ENCODE measurements around the gene MAML2.

The MAML2 gene

DNA sequence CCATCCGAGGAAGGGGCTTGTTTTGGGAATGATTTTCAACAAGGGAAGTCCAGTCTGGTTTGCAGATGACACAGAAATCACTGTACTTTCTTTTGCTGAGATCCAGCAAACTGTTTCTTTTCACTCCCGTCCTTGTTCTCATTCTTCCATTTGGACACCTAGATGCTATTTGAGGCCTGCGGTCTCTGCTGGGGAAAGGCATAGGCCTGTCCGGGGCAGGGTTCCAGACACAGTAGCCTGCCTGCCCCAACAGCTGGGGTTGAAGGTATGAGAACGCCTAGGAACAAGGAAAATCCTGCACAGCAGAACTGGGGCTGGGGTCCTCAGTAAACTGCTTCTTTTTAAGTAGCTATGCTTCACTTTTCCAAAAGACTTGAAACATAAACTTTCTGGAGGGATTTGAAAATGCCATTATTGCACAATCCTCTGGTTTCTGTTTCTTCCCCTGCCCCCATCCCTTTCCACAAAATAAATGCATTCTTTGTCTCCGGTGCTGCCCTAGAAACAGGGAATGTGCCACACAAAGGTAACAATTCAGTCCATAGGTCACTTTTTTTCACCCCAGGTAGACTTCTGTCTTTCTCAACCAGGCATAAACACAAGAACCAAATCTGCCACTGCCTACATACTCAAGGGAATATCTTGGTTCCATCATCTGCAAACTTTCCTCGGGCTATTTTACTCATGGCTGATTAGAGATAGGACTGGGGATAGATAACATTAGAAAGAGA is 244.3 kb downstream of the MAML2 start:
- no peak for DNase-seq (ENCODE audit: low spot score)

DNA sequence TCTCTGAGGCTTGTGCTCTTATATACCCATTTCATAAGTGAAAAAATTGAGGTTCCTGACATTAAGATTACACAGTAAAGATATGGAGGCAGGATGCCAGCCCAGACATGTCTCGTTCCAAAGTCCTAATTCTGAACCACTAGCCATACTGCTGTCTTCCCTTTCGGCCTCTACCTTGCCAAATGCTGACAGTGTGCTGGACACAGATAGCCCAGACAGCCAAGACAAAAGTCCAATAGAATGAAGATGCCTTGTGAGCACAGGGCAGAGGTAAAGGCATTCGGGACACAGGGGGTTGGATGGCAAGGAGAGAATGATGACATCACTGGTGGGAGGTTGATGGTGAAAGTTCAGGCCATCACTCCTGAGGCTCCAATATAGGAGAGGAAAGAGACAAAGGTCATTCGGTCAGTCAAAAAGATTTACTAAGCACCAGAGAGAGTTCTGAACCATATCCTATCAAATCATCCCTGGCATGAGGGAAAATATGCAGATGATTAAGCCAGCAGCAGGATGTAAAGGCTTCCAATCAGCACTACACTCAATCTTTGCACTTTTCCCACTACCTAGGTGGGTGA is 245.1 kb downstream of the MAML2 start:
- no peak for DNase-seq (ENCODE audit: low spot score)

DNA sequence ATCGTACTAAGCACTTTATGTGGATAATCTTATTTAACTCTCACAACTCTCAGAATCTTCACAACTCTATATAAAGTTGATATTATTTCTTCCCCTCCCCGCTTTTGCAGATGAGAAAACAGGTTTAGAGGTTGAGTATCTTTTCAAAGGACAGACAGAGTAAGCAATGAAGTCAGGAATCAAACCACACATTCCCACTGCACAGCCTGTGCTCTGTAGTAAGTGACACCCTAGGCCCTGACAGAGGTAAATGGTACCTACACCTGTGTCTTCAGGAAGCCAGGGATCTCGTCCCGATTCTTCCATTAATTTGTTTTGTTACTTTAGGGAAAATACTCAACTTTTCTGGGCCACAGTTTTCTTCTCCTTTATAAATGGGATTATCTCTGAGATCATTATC is 246.6 kb downstream of the MAML2 start:
- DNase-seq (ENCODE audit: low spot score) = no peak

GRCh38 chr11:96095884-96096303 is 247.1 kb downstream of the MAML2 start:
- no peak for DNase-seq (ENCODE audit: low spot score)

- no peak for DNase-seq (ENCODE audit: low spot score)
Measured at GRCh38 chr11:96094156-96094555, 248.8 kb downstream of the MAML2 start.

- DNase-seq (ENCODE audit: low spot score) = no peak
Measured at GRCh38 chr11:96092511-96092910, 250.5 kb downstream of the MAML2 start.

DNA sequence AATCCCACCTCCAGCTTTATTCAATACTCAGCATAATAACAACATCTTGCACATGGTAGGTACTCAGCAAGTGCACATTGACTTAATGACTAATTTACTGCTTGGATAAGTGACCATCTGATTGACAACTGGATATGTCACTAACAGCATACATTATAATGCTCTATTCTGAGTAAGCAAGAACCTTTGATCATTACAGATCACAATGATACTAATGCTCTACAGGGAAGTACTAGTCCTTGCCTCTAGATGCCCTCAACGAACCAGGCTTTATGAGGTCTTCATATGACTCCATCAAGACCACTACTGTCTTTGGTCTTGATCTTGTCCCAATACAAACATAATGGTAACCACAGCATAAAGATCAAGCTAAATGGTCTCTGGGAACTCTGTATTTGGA is 251.5 kb downstream of the MAML2 start:
- DNase-seq (ENCODE audit: low spot score) = no peak

DNA sequence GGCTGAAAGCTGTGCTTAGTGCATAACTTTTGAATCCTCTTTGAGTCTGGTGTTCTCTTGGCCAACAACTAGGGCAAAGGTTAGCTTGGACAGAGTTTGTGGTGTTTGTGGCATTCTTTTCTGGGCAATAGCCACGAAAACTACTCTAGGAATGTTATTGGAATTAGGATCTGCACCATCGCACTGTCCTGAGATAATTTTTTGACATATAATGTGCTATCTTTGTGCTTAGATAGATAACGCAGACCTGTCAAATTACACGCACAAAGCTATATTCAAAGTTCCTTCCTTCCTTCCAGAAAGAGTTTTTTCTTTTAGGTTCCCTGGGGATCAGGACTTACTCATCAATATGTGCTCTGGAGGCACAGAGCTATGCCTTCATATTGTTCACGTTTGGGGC is 252.3 kb downstream of the MAML2 start:
- DNase-seq (ENCODE audit: low spot score) = no peak

GRCh38 chr11:96088914-96089313 is 254.1 kb downstream of the MAML2 start:
- no peak for DNase-seq (ENCODE audit: low spot score)

DNA sequence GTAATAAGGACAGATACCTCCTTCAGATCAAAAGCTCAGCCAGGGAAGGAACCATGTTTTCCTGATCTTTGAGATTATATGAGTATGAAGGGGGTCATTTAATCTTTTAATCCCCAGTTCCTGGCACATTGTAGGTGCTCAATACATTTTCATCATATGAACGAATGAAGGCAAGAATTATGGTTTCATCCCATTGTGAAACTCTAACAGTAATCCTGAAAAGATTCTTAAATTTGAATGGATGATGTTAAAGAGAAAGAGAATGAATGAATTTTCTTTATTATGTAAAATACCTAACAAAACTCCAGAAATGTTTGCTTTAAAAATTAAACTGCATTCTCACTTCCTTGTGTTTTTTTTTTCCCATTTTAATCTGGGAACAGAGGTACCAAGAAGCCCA is 256.9 kb downstream of the MAML2 start:
- DNase-seq (ENCODE audit: low spot score) = no peak

- DNase-seq (ENCODE audit: low spot score) = no peak
Measured at GRCh38 chr11:96085319-96085930, 257.6 kb downstream of the MAML2 start.

GRCh38 chr11:96084610-96085318 is 258.2 kb downstream of the MAML2 start:
- DNase-seq (ENCODE audit: low spot score) = no peak

GRCh38 chr11:96082936-96083335 is 260.1 kb downstream of the MAML2 start:
- no peak for DNase-seq (ENCODE audit: low spot score)

DNA sequence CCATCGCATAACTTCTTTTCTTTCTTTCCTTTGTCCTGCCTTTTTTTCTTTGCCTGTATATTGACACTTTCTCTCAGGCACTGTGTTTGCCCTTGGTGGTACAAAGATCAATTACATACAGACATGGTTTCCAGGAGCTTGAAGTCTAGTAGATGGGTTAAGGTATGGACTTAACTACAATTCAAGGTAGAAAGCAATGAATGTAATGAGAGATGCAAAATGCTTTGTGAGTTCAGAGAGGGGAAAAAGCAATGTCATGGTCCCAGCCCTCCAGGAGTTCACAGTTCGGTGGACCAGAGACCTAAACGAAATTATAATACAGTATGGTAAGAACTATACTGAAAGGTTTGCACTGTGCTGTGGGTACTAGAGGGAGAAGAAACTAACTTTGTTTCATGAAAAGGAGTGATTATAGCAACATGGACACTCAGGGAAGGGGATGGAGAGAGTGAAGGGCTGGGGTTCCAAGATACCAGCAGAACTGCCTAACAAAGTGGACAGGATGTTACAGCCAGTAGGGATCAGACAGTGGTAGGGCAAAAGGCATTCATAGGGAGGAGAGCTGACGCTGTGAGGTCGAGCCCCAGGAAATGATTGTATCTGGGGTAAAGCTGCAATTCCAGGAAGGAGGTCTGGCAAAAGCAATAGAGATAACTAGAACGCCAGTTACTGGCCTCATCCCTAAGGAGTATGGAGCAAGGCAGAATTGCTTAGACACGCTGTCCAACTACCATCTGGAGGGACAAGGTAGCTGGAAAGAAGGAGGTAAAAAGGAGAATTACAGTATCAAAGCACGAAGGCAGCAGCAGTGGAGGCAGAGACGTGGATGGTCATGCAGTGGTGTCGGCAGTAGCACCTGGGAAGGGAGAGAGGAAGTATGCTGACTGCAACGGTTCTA is 260.7 kb downstream of the MAML2 start:
- no peak for DNase-seq (ENCODE audit: low spot score)

DNA sequence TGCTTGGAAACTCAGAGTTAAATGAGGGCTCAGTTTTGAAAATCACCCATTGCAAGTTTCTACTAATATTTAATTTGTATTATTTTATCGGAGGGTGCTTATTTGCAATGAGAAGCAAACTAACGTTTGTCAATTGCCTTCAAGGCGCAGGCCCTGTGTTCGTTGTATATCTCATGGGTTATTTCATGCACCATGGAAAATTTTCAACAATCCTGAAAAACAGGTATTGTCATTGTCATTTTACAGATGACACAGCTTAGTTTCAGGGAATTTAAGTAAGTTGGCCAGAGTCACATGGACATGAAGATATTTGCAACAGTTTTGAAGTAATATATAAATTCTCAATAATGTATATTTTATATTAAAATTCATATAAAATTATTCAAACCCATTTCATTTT is 261.4 kb downstream of the MAML2 start:
- DNase-seq (ENCODE audit: low spot score) = no peak

- DNase-seq (ENCODE audit: low spot score) = no peak
Measured at GRCh38 chr11:96079691-96080090, 263.3 kb downstream of the MAML2 start.

DNA sequence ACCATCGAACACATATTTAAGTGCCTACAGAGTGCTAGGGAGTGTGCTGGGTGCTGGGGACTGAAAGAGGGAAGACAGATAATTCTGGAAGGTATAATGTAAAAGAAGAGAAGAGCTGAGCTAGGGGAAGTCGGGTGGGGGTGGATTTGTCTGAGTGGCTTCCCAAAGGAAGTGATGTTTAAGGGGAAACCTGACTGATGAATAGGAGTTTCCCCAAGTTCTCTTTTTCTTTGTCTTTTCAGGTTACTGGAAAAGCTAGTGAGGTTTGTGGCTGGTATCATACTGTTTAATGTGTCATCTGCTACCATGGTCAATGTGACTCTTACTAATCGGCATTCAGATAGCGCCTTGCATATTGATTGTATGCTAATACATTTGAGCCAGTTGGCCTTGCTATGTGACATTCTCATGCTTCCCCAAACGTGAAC is 267.4 kb downstream of the MAML2 start:
- no peak for DNase-seq (ENCODE audit: low spot score)

GRCh38 chr11:96074551-96075310 is 268.3 kb downstream of the MAML2 start:
- DNase-seq (ENCODE audit: low spot score) = no peak

- DNase-seq (ENCODE audit: low spot score) = no peak
Measured at GRCh38 chr11:96073536-96073935, 269.5 kb downstream of the MAML2 start.

GRCh38 chr11:96072592-96072991 is 270.4 kb downstream of the MAML2 start:
- DNase-seq (ENCODE audit: low spot score) = no peak

DNA sequence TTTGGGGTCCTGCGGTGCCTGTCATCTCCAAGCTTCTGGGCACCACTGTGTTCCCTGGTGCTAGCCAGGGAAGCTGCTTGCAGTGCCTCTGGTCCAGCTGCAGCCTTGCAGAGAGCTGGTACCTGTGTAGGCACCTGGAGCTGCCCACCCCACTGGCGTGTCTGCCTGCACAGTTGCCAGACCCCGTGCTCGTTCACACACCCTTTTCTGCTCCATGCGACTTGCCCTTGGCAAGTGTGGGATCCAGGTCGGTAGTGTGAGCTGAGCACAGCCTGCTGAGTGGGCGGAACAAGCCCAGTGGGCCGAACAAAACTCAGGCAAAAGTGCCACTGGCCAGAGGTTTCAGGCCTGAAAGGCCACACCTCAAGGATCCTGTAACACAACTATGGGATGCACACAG is 272.5 kb downstream of the MAML2 start:
- DNase-seq (ENCODE audit: low spot score) = no peak
